Measurements from ENCODE around the gene PDE11A.
A peak's percentile ranks its signal among the peaks of the same experiment; 100 is the strongest.

Gene PDE11A

GRCh38 chr2:177998006-177998405 lies 74.6 kb downstream of the PDE11A start:
- peaks cover 18% of the 10 kb centered on the region for H3K4me1 ChIP-seq
- no peak overlapping the region for H2AFZ ChIP-seq
- TF ChIP-seq CTCF (IDR thresholded peaks at IDR 0.05): no peak
- no peaks in the 10 kb centered on the region for H3K9me3 ChIP-seq (ENCODE audit: control insufficient read depth, low read length)
- H3K4me2 ChIP-seq (ENCODE audit: low read length): no peak overlapping the region
- peaks cover 3% of the 10 kb centered on the region for H3K79me2 ChIP-seq
- no peaks in the 10 kb centered on the region for H3K27me3 ChIP-seq (ENCODE audit: control insufficient read depth, insufficient read depth, low read length)
- H3K4me3 ChIP-seq (ENCODE audit: low read depth, low read length): no peak overlapping the region
- H3K36me3 ChIP-seq (ENCODE audit: control insufficient read depth, insufficient read depth, low read length): no peaks in the 10 kb centered on the region
- no peak overlapping the region for H3K27ac ChIP-seq
- H3K9ac ChIP-seq: no peak overlapping the region

DNA sequence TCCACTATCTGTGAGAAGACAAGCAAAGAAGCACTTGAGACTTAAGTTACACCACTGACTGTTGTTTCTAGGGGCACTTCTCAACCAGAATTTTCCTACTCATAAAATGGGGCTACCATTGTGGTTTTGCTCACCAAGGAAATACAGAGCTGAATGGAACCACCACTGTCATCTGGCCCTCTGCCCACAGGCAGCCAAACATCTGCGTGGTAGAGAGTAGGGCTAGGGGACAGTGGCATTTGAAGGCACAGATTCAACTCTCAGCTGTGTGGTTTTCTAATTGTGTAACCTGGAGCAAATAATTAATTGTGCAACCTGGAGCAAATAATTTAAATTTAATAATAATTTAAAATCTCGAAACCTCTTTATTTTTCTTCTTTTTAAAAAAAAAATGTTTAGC lies 79.6 kb downstream of the PDE11A start:
- no peaks in the 10 kb centered on the region for H3K36me3 ChIP-seq (ENCODE audit: control insufficient read depth, insufficient read depth, low read length)
- H3K4me1 ChIP-seq: peaks cover 16% of the 10 kb centered on the region
- peaks cover 7% of the 10 kb centered on the region for H3K79me2 ChIP-seq
- no peak overlapping the region for H3K4me2 ChIP-seq (ENCODE audit: low read length)
- TF ChIP-seq CTCF (IDR thresholded peaks at IDR 0.05): no peak
- H3K27ac ChIP-seq: no peak overlapping the region
- H3K9ac ChIP-seq: no peak overlapping the region
- no peak overlapping the region for H2AFZ ChIP-seq
- no peaks in the 10 kb centered on the region for H3K9me3 ChIP-seq (ENCODE audit: control insufficient read depth, low read length)
- no peak overlapping the region for H3K4me3 ChIP-seq (ENCODE audit: low read depth, low read length)
- no peaks in the 10 kb centered on the region for H3K27me3 ChIP-seq (ENCODE audit: control insufficient read depth, insufficient read depth, low read length)

DNA sequence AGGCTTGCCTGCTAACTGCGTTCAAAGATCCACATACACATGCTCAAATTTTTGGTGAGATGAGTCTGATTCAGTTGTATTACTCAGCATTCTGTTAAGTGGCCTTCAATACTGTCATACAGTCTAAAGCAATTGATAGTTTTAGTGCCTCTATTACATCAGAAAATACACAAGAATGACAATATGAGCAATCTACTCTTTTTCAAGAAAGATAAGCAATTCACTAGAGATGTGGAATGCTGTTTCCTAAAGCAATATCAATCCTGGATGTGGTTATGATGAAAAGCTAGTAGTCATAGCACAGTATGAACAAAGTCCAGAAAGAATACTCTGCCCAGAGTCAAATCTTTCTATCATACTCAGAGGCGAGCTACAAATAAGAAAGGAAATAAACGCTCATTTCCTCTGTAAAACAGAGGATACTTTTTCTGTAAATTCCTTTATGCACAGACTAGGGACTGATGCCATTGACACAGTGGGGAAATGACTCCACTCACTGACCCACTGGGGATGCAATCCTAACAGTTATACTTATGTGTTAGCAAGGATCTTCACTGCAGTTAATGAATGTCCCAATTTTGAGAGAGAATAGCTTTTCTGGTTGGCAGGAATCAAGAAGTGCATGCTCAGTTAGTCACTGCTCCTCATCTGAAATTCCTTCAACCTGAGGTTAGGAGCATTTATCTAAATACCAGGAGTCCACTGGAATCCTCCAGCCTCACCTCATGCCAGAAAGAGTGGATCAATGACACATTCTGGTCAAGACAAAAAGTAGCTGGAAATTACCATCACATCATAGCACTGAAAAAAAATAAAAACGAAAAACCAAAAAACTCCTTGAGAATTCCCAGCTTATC lies 83.3 kb downstream of the PDE11A start:
- H2AFZ ChIP-seq: peak overlapping the region; percentile 29
- H3K9ac ChIP-seq: no peak overlapping the region

DNA sequence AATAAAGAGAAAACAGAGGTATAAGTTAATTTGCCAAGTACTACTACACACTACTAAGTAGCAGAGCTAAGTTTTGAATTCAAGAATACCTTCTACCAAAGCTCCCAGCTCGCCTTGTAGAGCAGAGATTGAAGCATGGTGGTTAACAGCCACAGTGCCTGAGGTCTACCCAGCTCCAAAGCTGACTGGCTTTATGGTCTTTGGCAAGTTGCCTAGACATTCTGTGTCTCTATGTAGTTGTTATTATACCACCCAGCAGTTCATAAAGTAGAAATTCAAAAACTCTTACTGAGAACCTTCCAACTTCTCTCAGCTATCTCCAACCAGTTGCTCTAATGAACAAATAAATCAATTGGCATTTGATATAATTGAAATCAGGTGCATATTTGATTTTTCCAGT lies 87.8 kb downstream of the PDE11A start:
- Histone ChIP-seq H3K4me2 (ENCODE audit: low read length) (peak overlapping the region; percentile 78), H3K27ac (no peak overlapping the region), H3K27me3 (ENCODE audit: control insufficient read depth, insufficient read depth, low read length) (no peaks in the 10 kb centered on the region), H3K9me3 (ENCODE audit: control insufficient read depth, low read length) (no peaks in the 10 kb centered on the region), H2AFZ (peak overlapping the region; percentile 3), H3K4me3 (ENCODE audit: low read depth, low read length) (no peak overlapping the region), H3K4me1 (peaks cover 5% of the 10 kb centered on the region), H3K79me2 (no peaks in the 10 kb centered on the region), H3K36me3 (ENCODE audit: control insufficient read depth, insufficient read depth, low read length) (no peaks in the 10 kb centered on the region), H3K9ac (no peak overlapping the region)
- no peak for TF ChIP-seq CTCF (IDR thresholded peaks at IDR 0.05)

More for the DNA sequence above, 83.3 kb downstream of the PDE11A start:
- Histone ChIP-seq H3K79me2 (peaks cover 4% of the 10 kb centered on the region), H3K4me3 (ENCODE audit: low read depth, low read length) (no peak overlapping the region), H3K36me3 (ENCODE audit: control insufficient read depth, insufficient read depth, low read length) (no peaks in the 10 kb centered on the region), H3K27me3 (ENCODE audit: control insufficient read depth, insufficient read depth, low read length) (no peaks in the 10 kb centered on the region), H3K27ac (no peak overlapping the region), H3K9me3 (ENCODE audit: control insufficient read depth, low read length) (no peaks in the 10 kb centered on the region), H3K4me1 (peaks cover 4% of the 10 kb centered on the region), H3K4me2 (ENCODE audit: low read length) (no peak overlapping the region)
- no peak for TF ChIP-seq CTCF (IDR thresholded peaks at IDR 0.05)

All from parathyroid adenoma (tissue), 2 donors.